Astrocyte (in vitro differentiated cells and primary cell): ENCODE measurements around the gene SSBP3. TPM values are rescaled to one million over a fixed set of nuclear protein-coding genes. Genes with fewer than 3 reads are reported as not detected.

Source experiments
- DNase-seq: peaks from one replicate; pipeline ENCODE4 v3.0.0-alpha.2; 2010; ENCODE audit warnings: low read depth
- FAIRE-seq: peaks from 2 replicates; lab custom pipeline; 2011; peaks lifted over from hg19 to GRCh38; lab: Jason Lieb, UNC
- H2AFZ ChIP-seq: 2 replicates; pipeline ENCODE4 v1.6.0; 2012; ENCODE audit warnings: low read depth, low read length, inconsistent platforms
- H3K27ac ChIP-seq: 2 replicates; pipeline ENCODE4 v1.5.1; 2011; ENCODE audit warnings: low read depth, low read length, inconsistent platforms
- H3K27me3 ChIP-seq: 2 replicates; pipeline ENCODE4 v1.6.0; 2011; ENCODE audit warnings: low read length, inconsistent platforms; ENCODE audit not compliant: insufficient read depth
- H3K36me3 ChIP-seq: 2 replicates; pipeline ENCODE4 v1.5.1; 2011; ENCODE audit warnings: low read length, inconsistent platforms; ENCODE audit not compliant: insufficient read depth
- H3K4me1 ChIP-seq: 2 replicates; pipeline ENCODE4 v1.5.1; 2011; ENCODE audit warnings: low read length, inconsistent platforms; ENCODE audit not compliant: insufficient read depth
- H3K4me2 ChIP-seq: 2 replicates; pipeline ENCODE4 v1.6.0; 2012; ENCODE audit warnings: low read length, inconsistent platforms
- H3K4me3 ChIP-seq: 2 replicates; pipeline ENCODE4 v1.5.1; 2011; ENCODE audit warnings: low read depth, mild to moderate bottlenecking, low read length, inconsistent platforms; ENCODE audit not compliant: insufficient read depth
- H3K79me2 ChIP-seq: 2 replicates; pipeline ENCODE4 v1.6.0; 2012; ENCODE audit warnings: mild to moderate bottlenecking, low read length, inconsistent platforms; ENCODE audit not compliant: insufficient read depth
- H3K9ac ChIP-seq: 2 replicates; pipeline ENCODE4 v1.6.0; 2012; ENCODE audit warnings: mild to moderate bottlenecking, low read length, inconsistent platforms
- H3K9me3 ChIP-seq: 2 replicates; pipeline ENCODE4 v1.5.1; 2012; ENCODE audit warnings: low read depth, mild to moderate bottlenecking, low read length, inconsistent platforms; ENCODE audit not compliant: insufficient read depth
- H4K20me1 ChIP-seq: 2 replicates; pipeline ENCODE4 v1.6.0; 2012; ENCODE audit warnings: low read length, inconsistent platforms; ENCODE audit not compliant: insufficient read depth
- H3K27ac Mint-ChIP-seq: one replicate; pipeline ENCODE4 v1.8.0; 2021; ENCODE audit warnings: mild to moderate bottlenecking, mixed read lengths; ENCODE audit not compliant: unreplicated experiment
- H3K27me3 Mint-ChIP-seq: one replicate; pipeline ENCODE4 v1.8.0; 2021; ENCODE audit warnings: low read depth, mixed read lengths; ENCODE audit not compliant: unreplicated experiment
- H3K36me3 Mint-ChIP-seq: one replicate; pipeline ENCODE4 v1.8.0; 2021; ENCODE audit warnings: low read depth, mixed read lengths; ENCODE audit not compliant: unreplicated experiment
- H3K4me1 Mint-ChIP-seq: one replicate; pipeline ENCODE4 v1.8.0; 2021; ENCODE audit warnings: low read depth, mixed read lengths; ENCODE audit not compliant: unreplicated experiment
- H3K4me3 Mint-ChIP-seq: one replicate; pipeline ENCODE4 v1.8.0; 2021; ENCODE audit warnings: mild to moderate bottlenecking, moderate library complexity, mixed read lengths; ENCODE audit not compliant: unreplicated experiment
- H3K9me3 Mint-ChIP-seq: one replicate; pipeline ENCODE4 v1.8.0; 2021; ENCODE audit warnings: mild to moderate bottlenecking, mixed read lengths; ENCODE audit not compliant: unreplicated experiment
- EZH2 ChIP-seq: IDR thresholded peaks from 2 replicates; pipeline ENCODE4 v1.6.1; 2012; ENCODE audit warnings: mild to moderate bottlenecking, low read length, inconsistent platforms; ENCODE audit not compliant: insufficient read depth
- total RNA-seq: library from RNA; stranded (reverse); gene quantifications from 2 replicates; pipeline ENCODE4 v1.2.1, GENCODE V29; 2021
- TF ChIP-seq, protein P1 (sequence below): IDR thresholded peaks from 2 replicates; pipeline ENCODE4 v1.5.1; 2011; ENCODE audit warnings: low read depth, mild to moderate bottlenecking, inconsistent platforms, low read length, moderate library complexity; ENCODE audit not compliant: insufficient read depth

SSBP3 gene
- total RNA-seq, 1 donor from 2014 or later, result 89.8 TPM

DNA sequence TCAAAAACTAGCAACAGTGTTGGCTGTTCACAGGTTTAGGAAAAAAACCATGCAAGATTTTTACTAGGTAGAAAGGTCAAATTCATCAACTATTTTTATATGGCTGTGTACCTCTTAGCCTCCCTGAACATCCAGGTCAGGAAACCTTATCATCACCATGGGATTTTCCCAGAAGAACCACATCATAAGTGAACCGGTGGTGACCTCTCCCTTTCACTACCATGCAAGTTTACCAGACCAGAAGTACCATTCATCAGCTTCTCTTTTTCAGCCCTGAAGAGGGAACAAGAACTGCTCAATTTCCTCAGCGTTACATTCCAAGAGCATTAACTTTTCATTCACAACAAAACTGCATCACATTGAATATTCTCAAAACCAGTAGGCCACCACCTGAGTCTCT lies 5.9 kb downstream of the SSBP3 start:
- Histone ChIP-seq H3K79me2 (peaks cover 57% of the 10 kb centered on the region), H3K4me3 (no peak overlapping the region), H2AFZ (no peak overlapping the region), H3K4me2 (no peak overlapping the region), H3K27me3 (no peaks in the 10 kb centered on the region), H3K27ac (no peak overlapping the region), H3K9me3 (no peaks in the 10 kb centered on the region), H3K36me3 (peaks cover 30% of the 10 kb centered on the region), H3K9ac (no peak overlapping the region), H4K20me1 (peaks cover 95% of the 10 kb centered on the region), H3K4me1 (peaks cover 22% of the 10 kb centered on the region)
- Mint-ChIP-seq H3K4me3 (no peak overlapping the region), H3K27ac (no peak overlapping the region), H3K36me3 (peaks cover 44% of the 10 kb centered on the region), H3K9me3 (no peaks in the 10 kb centered on the region), H3K4me1 (peaks cover 43% of the 10 kb centered on the region), H3K27me3 (no peaks in the 10 kb centered on the region)
- DNase-seq (no peak), FAIRE-seq (no peak)
- no peak for TF ChIP-seq EZH2
- TF ChIP-seq, protein P1, sequence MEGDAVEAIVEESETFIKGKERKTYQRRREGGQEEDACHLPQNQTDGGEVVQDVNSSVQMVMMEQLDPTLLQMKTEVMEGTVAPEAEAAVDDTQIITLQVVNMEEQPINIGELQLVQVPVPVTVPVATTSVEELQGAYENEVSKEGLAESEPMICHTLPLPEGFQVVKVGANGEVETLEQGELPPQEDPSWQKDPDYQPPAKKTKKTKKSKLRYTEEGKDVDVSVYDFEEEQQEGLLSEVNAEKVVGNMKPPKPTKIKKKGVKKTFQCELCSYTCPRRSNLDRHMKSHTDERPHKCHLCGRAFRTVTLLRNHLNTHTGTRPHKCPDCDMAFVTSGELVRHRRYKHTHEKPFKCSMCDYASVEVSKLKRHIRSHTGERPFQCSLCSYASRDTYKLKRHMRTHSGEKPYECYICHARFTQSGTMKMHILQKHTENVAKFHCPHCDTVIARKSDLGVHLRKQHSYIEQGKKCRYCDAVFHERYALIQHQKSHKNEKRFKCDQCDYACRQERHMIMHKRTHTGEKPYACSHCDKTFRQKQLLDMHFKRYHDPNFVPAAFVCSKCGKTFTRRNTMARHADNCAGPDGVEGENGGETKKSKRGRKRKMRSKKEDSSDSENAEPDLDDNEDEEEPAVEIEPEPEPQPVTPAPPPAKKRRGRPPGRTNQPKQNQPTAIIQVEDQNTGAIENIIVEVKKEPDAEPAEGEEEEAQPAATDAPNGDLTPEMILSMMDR, result no peak

DNA sequence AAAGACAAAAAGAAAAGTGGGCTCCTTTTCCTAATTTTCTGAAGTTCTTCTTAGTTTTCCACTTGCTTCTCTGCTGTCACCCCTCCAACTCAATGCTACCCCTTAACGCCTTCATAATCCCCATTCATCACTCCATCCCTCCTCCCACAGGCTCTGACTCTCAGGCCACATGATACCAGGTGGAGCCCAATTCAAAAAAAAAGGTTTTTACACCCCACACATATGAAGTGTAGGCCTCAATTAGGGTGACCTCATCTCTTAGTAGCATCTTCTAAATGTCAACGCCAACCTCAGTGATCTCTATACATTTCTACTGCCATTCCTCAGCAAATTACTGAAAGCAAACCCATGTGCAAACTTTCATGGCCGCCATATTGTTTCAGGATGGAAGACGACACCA lies 6.4 kb downstream of the SSBP3 start:
- Histone ChIP-seq H4K20me1 (peaks cover 95% of the 10 kb centered on the region), H2AFZ (no peak overlapping the region), H3K27ac (no peak overlapping the region), H3K4me2 (no peak overlapping the region), H3K4me3 (no peak overlapping the region), H3K36me3 (peaks cover 30% of the 10 kb centered on the region), H3K9ac (no peak overlapping the region), H3K9me3 (no peaks in the 10 kb centered on the region), H3K27me3 (no peaks in the 10 kb centered on the region), H3K4me1 (peaks cover 20% of the 10 kb centered on the region), H3K79me2 (peaks cover 57% of the 10 kb centered on the region)
- Mint-ChIP-seq H3K27ac (peak overlapping the region; percentile 60), H3K27me3 (no peaks in the 10 kb centered on the region), H3K4me3 (no peak overlapping the region), H3K36me3 (peaks cover 47% of the 10 kb centered on the region), H3K9me3 (no peaks in the 10 kb centered on the region), H3K4me1 (peaks cover 43% of the 10 kb centered on the region)
- no peak for DNase-seq
- no peak for TF ChIP-seq EZH2
- TF ChIP-seq, protein P1, result no peak
- no peak for FAIRE-seq

DNA sequence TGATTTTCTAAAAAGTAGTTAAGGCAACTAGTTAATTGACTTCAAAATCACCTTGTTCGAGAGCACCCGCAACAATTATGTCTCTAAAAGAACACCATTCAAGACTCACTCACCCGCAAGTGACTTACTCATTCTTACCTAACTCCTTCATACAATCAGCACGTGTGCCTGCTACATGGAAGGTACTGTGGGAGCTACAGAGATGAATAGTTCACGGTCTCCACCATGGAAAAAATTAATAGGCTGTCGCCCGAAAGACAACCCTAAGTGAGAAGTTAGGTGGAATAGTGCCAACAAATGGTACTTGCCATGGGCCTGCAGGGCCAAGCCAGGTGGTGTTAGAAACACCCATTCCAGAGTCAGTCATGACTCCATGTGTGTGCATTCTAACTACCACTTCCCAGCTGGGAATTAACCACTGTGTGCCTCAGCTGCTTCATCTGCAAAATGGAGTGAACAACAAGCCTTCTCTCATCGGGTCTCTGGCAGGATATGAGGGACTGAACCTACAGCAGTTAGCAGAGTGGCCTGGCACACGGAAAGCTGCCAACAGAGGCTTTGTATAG lies 7.1 kb downstream of the SSBP3 start:
- Mint-ChIP-seq H3K27ac (no peak overlapping the region), H3K4me3 (no peak overlapping the region), H3K27me3 (no peaks in the 10 kb centered on the region), H3K9me3 (no peaks in the 10 kb centered on the region), H3K4me1 (peaks cover 40% of the 10 kb centered on the region), H3K36me3 (peaks cover 47% of the 10 kb centered on the region)
- no peak overlapping the region for H3K4me3 ChIP-seq
- H3K27ac ChIP-seq, result no peak overlapping the region
- FAIRE-seq (no peak), DNase-seq (no peak)
- peaks cover 13% of the 10 kb centered on the region for H3K4me1 ChIP-seq
- peaks cover 30% of the 10 kb centered on the region for H3K36me3 ChIP-seq
- no peaks in the 10 kb centered on the region for H3K9me3 ChIP-seq
- H3K27me3 ChIP-seq, result no peaks in the 10 kb centered on the region
- H2AFZ ChIP-seq, result no peak overlapping the region
- no peak overlapping the region for H3K4me2 ChIP-seq
- H3K79me2 ChIP-seq, result peaks cover 60% of the 10 kb centered on the region
- TF ChIP-seq, protein P1, result no peak
- no peak for TF ChIP-seq EZH2
- H3K9ac ChIP-seq, result no peak overlapping the region
- H4K20me1 ChIP-seq, result peaks cover 93% of the 10 kb centered on the region
